ENCODE measurements around the gene MDM2.
A peak's percentile ranks its signal among the peaks of the same experiment; 100 is the strongest.

Gene MDM2

DNA sequence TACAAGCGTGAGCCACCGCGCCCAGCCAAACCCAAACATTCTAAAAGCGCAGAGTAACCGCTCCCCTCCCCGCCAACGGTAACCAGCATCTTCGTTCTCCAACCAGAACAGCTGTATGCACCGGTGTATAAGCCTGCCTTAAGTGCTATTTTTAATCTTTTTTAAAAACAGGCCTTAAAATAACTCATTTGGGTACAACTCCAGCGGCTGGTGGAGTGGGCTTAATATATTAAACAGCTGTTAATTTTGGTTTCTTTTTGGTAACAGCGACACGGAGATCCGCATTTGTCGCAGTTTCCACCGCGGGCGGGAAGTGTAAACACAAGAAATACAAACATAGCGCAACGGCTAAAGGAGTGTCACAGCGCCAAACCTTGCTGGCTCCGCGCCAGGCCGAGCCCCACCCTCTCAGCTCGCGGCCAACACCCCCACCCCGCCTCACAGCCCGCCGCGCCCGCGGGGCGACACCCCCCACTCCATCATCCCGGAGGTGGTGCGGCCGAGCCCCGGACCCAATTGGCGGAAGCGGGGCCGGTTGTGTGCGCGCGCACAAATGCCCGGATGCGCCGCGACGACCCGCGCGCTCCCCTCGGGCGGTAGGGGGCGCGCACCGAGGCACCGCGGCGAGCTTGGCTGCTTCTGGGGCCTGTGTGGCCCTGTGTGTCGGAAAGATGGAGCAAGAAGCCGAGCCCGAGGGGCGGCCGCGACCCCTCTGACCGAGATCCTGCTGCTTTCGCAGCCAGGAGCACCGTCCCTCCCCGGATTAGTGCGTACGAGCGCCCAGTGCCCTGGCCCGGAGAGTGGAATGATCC, at the start of gene MDM2:
TSS of gene MDM2 (plus strand) at position 602 of the 812 bp plus-strand sequence. CDS start 301 bp downstream, outside the sequence.
- DNase-seq (ENCODE audit: low spot score): peak; percentile 97

DNA sequence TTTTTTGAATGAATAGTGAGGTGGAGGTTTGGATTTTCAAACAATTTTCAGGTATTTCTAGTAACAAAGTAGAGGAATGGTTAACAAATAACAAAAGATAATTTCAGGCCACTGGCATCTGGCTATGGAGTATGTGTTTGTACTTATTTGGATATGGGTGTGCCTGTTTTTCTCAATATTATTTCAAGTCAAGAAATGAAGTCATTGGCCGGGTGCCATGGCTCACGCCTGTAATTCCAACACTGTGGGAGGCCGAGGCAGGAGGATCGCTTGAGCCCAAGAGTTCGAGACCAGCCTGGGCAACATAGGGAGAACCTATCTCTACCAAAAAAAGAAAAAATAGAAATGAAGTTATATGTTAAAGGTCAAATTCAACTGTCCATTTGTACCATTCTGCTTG, 48.1 kb upstream of the MDM2 start:
- DNase-seq (ENCODE audit: low spot score): no peak

DNA sequence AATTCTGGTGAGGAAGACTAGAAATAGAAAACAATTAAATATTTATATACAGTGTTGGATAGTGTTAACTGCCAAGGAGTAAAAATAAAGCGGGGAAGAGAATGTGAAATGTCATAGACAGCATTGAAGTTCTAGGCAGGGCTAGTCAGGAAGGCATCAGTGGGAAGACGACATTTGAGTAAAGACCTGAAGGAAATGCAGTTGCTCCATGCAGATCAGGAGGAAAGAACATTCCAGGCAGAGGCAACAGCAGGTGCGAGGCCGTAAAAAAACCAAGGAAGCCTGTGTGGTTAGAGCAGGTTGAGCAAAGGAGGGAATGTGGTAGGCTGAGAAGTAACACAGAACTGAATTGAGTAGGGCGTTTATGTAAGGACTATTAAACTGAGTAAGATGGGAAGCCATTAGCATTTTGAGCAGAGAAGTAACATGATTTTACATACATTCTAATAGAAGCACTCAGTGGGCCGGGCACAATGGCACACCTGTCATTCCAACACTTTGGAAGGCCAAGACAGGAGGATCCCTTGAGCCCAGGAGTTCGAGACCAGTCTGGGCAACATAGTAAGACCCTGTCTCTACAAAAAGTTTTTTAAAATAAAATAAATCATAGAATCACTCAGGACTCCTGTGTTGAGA, 47.1 kb upstream of the MDM2 start:
- no peak for DNase-seq (ENCODE audit: low spot score)

DNA sequence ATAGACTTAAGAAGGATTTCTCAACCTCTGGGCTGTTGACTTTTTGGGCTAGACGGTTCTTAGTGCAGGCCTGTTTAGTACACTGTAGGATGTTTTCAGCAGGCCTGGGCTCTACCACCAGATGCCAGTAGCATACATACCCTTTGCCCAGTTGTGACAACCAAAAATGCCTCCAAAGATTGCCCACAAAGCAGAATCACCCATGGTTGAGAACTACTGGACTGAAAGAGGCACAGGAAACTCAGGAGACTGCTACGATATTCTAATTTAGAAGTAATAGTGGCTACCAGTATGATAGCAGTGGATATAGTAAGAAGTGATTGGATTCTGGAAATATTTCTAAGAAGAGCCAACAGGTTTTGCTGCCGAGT, 46.5 kb upstream of the MDM2 start:
- DNase-seq (ENCODE audit: low spot score): no peak

DNA sequence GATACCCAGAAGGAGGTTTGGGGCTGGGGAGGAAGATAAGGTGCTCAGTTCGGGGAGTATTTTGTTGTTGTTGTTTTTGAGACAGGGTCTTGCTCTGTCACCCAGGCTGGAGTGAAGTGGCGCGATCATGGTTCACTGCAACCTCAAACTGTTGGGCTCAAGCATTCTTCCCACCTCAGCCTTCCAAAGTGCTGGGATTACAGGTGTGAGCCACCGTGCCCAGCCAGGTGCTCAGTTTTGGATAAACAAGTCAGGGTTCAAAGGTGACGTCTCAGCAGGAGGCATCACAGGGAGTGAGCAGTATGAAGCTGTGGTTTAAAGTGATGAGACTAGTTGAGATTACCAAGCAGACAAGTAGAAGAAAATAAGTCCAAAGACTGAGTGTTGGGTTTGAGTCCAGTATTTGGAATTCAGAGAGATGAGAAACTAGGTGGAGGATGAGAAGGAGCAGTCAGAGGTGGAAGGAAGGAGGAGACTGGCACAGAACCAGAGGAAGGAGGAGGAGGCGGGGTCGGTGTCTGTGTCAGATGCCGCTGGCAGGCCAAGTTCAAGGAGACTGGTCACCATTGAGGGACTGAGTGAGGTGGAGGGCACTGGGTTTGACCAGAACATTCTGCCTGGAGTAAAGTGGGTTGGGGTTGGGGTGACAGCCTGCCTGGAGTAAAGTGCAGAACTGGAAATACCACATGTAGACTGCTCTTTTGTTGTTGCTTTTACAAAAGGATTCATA, 45.9 kb upstream of the MDM2 start:
- no peak for DNase-seq (ENCODE audit: low spot score)

DNA sequence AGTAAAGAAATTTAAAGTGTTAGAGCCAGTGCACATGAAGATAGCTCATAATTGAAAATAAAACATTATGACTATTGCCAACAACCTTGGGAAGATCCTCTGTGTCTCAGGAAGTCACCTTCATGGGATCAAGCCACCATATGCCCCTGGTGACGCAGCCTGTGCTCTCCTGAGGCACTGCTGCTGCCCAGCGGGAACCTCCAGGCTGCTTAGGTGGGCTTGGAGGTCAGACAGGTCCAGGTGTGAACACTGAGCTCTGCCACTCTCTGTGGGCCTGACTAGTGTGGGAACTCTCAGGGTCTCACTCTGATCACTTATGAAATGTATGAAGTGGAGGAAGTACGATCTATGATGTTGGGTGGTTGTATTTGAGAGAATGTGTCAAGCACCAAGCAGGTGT, 45.3 kb upstream of the MDM2 start:
- no peak for DNase-seq (ENCODE audit: low spot score)

DNA sequence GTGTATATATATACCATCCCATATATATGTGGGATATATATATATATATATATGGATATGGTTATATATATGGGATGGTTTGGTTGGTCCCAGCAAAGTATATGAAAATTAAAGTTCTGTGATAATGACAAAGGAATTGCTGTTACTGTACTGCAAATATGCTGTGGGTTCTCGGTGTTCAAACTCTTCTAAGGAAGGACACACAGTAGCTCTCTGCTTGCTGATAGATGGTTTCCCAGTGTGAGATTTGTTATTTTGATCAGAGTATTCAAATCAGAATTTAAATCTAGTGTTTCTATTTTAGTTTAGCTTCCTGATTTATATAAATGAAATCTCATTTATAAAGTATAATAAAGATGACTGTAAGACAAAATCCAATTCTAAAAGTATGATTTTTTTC, 42.3 kb upstream of the MDM2 start:
- DNase-seq (ENCODE audit: low spot score): no peak

DNA sequence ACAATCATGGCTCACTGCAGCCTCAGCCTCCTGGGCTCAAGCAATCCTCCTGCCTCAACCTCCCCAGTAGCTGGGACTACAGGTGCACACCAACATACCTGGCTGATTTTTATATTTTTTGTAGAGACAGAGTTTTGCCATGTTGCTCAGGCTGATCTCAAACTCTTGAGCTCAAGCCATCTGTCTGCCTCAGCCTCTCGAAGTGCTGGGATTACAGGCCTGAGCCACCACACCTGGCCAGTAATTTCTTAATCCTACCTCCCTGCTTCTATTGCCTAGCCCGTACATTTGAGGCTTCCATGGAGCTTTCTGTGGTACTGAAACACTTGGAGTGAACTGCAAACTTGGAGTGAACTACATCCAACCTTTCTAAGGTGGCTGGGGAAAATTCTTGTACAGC, 41.3 kb upstream of the MDM2 start:
- no peak for DNase-seq (ENCODE audit: low spot score)

DNA sequence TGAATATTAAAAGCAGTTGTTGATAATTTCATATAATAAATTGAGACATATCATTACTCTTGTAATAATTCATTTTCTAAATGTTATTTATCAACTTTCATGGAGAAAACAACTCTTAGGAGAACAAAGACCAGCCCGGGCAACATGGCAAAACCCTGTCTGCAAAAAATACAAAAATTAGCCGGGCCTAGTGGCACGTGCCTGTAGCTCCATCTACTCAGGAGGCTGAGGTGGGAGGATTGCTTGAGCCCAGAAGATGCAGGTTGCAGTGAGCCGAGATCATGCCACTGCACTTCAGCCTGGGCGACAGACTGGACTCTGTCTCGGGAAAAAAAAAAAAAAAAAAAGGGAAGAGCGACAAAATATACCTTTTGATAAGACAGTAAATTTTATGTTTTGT, 40.8 kb upstream of the MDM2 start:
- no peak for DNase-seq (ENCODE audit: low spot score)

DNA sequence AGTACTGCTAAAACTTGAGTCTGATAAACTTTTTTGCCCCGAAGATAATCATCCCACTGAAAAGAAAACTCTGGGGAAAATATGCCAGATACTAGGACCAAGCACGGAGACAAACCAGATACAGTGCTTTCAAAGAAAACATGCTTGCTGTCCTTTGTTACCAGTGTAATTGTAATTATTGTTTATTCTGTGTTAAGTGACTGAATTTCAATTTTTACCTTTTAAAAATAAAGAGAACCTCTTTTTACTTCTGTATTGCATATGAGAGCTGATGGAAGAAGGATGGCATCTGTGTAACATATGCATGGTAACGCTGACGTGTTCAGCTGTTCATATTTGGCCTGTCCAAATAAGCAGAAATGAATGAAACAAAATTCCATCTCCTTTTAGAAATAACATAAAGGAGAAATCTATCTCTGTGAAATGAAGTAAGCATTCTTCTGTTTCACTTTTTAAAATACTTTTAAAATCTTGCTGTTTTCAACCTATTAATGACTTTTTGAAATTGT, 39.5 kb upstream of the MDM2 start:
- no peak for DNase-seq (ENCODE audit: low spot score)

DNA sequence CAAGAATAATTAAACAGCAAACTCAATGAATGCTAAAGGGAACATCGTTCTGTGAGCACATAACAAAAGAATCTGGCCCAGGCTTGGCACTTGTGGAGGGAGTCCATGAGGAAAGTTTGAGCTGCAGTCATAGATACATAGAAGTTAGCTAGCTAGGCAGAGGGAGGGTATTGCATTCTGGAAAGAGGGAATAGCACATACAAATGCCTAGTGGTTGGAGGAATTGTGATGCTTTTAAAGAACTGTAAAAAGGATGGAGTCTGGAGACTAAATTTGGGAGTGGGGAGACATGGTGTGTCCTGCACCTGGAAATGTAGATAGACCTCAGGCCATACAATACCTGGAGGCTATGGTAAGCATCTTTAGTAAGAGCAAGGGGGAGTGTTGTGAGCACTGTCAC, 38.0 kb upstream of the MDM2 start:
- no peak for DNase-seq (ENCODE audit: low spot score)

DNA sequence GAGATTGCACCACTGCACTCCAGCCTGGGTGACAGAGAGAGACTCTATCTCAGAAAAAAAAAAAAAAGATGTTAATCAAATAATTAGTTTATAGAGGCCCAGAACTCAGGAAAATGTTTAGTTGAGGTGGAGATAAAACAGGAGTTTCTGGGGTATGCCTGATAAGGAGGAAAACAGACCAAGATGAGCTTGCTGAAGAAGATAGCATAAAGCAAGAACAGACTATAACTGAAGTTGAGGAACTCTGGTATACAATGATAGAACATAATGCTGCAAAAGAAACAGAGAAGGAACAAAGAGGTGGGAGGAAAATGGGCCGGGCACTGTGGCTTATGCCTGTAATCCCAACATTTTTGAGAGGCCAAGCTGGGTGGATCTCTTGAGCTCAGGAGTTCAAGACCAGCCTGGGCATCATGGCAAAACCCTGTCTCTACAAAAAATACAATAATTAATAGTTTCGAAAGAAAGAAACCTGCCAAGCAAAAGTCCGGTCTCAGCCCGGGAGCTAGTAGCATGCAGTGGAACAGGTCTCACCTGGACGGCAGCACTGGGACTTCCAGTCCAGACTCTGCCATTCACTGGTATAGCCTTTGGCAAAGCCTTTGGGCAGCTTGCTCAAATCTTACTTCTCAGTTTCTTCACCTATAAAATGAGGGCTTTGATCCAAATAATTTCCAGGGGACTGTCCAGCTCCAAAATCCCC, 36.6 kb upstream of the MDM2 start:
- DNase-seq (ENCODE audit: low spot score): no peak

DNA sequence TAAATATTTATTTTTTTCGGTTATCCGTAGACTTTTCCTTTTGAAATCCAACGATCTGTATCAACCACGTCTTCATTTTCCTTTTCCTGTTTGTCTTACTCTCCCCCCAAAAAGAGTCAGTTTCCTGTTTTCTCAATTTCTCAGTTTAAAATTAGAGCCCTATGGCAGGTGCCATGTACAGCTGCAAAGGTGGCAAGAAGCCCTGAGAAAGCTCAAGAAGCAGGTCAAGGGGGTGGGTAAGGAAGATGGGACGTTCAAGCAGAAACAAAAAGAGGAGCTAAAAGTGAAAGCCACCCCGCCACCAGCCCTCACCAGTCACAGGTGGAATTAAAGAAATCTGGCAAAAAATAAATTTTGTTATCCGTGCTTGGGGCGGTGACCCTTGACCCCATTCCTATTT, 35.3 kb upstream of the MDM2 start:
- DNase-seq (ENCODE audit: low spot score): no peak

DNA sequence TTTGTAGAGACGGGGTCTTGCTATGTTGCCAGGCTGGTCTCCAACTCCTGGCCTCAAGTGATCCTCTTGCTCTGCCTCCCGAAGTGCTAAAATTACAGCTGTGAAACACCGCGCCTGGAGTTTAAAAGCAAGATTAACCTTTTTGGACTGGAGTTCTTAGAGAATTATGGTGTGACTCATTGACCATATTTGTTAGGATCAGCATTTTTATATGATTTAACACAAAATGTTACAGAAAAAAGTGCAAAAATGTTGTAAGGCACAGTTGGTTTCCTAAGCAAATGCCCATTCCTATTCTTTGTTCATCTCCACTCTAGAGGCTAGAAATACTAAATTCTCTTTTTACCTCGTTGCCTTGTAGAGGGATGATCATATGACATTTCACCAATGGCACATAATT, 34.4 kb upstream of the MDM2 start:
- DNase-seq (ENCODE audit: low spot score): no peak

DNA sequence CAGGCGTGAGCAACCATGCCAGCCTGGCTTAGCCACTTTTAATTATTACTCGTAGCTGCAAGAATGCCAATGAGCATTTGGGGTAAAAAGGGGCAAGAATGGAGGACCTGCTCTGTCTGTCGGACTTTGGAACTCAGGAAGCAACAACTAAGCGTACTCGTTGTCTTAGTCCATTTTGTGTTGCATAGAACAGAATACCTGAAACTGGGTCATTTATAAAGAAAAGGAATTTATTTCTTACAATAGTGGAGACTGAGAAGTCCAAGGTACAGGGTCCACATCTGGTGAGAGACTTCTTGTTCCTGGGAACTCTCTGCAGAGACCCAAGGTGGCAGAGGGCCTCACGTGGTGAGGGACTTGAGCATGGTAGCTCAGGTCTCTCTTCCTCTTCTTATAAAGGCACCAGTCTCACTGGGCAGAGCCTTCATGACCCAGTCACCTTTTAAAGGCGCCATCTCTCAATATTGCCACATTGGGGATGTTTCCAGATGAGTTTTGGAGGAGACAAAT, 32.8 kb upstream of the MDM2 start:
- no peak for DNase-seq (ENCODE audit: low spot score)

DNA sequence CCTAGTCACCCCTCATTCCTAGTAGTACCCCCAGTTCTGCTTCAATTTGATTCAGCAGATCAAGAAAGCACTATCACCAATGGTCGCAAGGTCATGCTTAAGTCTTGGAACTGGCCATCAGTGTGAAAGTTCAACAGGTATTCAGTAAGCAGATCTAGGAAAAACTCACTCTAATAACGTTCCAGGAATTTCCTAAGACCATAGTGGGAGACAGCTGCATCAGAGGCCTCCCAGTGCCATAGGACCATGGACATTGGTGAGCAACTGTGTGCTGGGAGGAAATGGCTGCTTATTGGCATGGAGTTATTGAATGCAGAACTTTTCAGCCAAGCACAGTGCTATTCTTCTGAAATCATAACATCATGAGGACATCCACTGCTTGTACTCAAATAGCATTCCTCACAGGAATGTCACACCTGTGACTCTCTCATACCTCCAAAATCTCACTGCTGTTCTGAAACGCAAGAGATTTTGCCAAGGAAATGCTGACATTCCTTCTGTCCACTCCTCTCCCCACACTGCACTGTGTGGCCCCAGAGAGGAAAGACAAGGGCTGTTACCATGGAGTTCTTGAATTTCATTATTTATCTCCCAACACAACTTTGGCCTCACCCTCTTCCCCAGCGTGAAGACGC, 30.9 kb upstream of the MDM2 start:
- no peak for DNase-seq (ENCODE audit: low spot score)

DNA sequence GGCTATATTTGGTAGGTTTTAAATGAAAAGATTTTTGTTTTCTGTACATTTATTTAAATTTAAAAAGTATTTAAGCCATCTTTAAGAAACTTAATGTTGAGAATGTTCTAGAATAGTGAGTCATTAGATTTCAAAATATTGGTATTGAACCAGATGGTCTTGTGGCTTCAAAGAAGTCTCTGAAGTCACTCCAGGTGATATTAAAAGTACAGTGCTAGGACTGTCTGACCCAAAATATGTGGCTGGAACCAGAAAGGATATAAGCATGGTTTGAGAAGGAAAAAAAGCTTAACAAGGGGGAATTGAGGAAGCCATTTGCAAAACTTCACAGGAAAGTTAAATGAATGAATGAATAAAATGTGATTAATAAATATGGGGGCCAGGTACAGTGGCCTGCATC, 28.7 kb upstream of the MDM2 start:
- no peak for DNase-seq (ENCODE audit: low spot score)

DNA sequence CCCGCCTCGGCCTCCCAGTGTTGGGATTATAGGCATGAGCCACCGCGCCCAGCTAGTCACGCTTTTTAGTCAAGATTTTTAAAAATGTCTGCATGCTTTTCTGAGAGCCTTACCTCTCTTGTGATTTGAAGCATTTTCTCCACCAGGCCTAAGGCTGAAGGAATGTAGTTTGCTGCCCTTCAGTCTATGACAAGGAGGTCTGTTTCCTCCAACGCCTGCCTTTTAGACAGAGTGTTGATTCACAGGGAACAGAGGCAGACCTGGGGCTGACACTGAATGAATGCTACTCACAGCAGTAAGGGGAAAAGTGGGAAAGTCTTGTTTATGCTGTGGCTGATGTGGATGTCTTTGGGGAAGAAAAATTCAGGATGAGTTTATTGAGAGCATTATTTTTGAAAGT, 27.2 kb upstream of the MDM2 start:
- no peak for DNase-seq (ENCODE audit: low spot score)

DNA sequence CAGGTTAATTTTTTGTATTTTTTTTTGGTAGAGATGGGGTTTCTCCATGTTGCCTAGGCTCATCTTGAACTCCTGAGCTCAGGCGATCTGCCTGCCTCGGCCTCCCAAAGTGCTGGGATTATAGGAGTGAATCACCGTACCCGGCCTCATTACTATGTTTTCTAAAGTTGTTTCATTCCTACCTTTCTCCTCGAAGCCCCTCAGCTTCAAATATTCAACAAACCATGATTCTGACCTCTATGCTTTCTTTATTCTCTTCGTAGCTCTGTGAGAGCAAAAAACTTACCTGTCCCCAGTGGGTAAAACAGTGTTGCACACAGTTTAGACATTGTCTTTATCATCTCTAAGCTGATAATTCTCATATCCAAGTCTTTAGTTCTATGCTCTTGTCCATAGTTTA, 26.2 kb upstream of the MDM2 start:
- no peak for DNase-seq (ENCODE audit: low spot score)

DNA sequence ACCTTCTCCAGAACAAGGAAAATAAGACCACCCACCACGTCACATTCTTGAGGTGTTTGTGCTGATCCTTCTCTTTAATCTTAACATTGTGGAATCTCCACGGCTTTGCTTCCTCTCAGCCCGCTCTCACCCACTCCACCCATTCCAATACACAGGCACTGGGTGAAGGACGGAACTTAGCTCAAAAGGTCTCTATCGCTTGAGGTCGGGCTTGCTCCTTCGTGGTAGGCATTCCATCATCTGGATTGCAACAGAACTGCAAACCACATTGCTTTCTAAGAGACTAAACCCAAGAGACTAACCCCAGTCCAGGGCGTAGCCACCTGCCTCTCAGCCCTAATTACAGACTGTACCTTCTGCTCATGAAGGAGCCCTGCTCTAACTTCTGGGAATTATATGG, 24.0 kb upstream of the MDM2 start:
- DNase-seq (ENCODE audit: low spot score): no peak

DNA sequence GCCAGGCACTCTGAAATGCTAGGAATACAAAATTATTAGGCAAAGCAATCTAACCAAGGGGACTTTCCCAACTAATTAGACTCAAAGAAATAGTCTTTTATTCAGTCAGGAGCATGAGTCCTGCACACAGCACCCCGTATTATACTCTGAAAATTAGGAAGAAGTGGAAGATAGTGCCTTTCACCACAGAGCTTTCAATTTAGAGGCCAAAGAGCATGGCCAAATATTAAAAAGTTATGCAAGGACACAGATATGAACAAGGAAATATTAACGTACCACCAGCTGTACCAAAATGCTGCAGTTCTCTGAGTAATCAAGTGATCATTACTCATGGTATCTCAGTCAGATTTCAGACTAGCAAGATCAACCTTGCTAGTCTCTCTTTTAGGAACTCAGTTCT, 22.6 kb upstream of the MDM2 start:
- no peak for DNase-seq (ENCODE audit: low spot score)

DNA sequence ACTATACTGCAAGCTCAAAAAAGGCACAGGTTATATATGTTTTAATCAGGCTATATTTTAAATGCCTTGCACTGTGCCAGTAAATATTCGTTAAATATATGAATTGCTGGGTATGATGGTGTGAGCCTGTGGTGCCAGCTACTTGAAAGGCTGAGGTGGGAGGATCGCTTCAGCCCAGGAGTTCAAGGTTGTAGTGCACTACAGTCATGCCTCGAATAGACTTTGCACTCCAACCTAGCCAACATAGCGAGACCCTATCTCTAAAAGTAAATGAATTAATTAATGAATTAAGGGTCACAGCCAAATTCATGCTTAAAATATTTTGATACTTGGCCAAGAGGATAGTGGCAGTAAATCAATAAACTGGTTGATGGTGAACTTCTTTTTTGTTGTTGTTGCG, 22.2 kb upstream of the MDM2 start:
- no peak for DNase-seq (ENCODE audit: low spot score)
